GM23248 (cell line): ENCODE data around the gene LBP. TPM values are rescaled to one million over a fixed set of nuclear protein-coding genes. Genes with fewer than 3 reads are reported as not detected.

ENCODE experiments used
- DNase-seq: peaks from one replicate; pipeline ENCODE4 v3.0.0-alpha.2; 2015
- H2AFZ ChIP-seq: fragments of 200-600 bp; sonication (generic); 2 replicates; pipeline ENCODE4 v1.6.1; 2016; ENCODE audit warnings: antibody characterized with exemption
- H3F3A ChIP-seq: fragments of 200-600 bp; sonication (generic); 2 replicates; pipeline ENCODE4 v1.6.1; 2016; ENCODE audit warnings: mild to moderate bottlenecking, antibody characterized with exemption, mixed run types; ENCODE audit not compliant: insufficient read depth
- H3K27ac ChIP-seq: fragments of 200-600 bp; sonication (generic); 2 replicates; pipeline ENCODE4 v1.5.1; 2016; ENCODE audit warnings: mild to moderate bottlenecking
- H3K27me3 ChIP-seq: fragments of 200-600 bp; sonication (generic); replicated peaks from 2 replicates; pipeline ENCODE4 v1.6.1; 2016; ENCODE audit warnings: mild to moderate bottlenecking; ENCODE audit not compliant: insufficient read depth
- H3K36me3 ChIP-seq: fragments of 200-600 bp; sonication (generic); 2 replicates; pipeline ENCODE4 v1.6.1; 2016; ENCODE audit warnings: low read depth, mild to moderate bottlenecking
- H3K4me1 ChIP-seq: fragments of 200-600 bp; sonication (generic); 2 replicates; pipeline ENCODE4 v1.6.1; 2016; ENCODE audit warnings: mild to moderate bottlenecking; ENCODE audit not compliant: insufficient read depth
- H3K4me2 ChIP-seq: fragments of 200-600 bp; sonication (generic); one replicate; pipeline ENCODE4 v1.6.1; 2016; ENCODE audit warnings: mild to moderate bottlenecking; ENCODE audit not compliant: unreplicated experiment
- H3K4me3 ChIP-seq: fragments of 200-600 bp; sonication (generic); 2 replicates; pipeline ENCODE4 v1.5.1; 2016; ENCODE audit warnings: mild to moderate bottlenecking
- H3K79me2 ChIP-seq: fragments of 200-600 bp; sonication (generic); 2 replicates; pipeline ENCODE4 v1.6.1; 2016; ENCODE audit warnings: mild to moderate bottlenecking; ENCODE audit not compliant: insufficient read depth
- H3K9ac ChIP-seq: fragments of 200-600 bp; sonication (generic); 2 replicates; pipeline ENCODE4 v1.6.1; 2016; ENCODE audit warnings: mild to moderate bottlenecking
- H3K9me2 ChIP-seq: fragments of 200-600 bp; sonication (generic); 2 replicates; pipeline ENCODE4 v1.6.1; 2016; ENCODE audit warnings: mixed run types, mild to moderate bottlenecking, moderate library complexity; ENCODE audit not compliant: insufficient read depth
- H3K9me3 ChIP-seq: fragments of 200-600 bp; sonication (generic); one replicate; pipeline ENCODE4 v1.6.1; 2017; ENCODE audit warnings: low read depth
- H4K20me1 ChIP-seq: fragments of 200-600 bp; sonication (generic); 2 replicates; pipeline ENCODE4 v1.6.0; 2016; ENCODE audit not compliant: insufficient read depth
- EZH2 ChIP-seq: fragments of 200-600 bp; sonication (generic); IDR thresholded peaks from 2 replicates; pipeline ENCODE4 v1.6.1; 2018; ENCODE audit warnings: antibody characterized with exemption, mild to moderate bottlenecking; ENCODE audit not compliant: insufficient read depth, poor library complexity, severe bottlenecking
- EZH2phosphoT487 ChIP-seq: fragments of 200-600 bp; sonication (generic); IDR thresholded peaks from 2 replicates; pipeline ENCODE4 v1.6.1; 2018; ENCODE audit warnings: antibody characterized with exemption, moderate library complexity, mild to moderate bottlenecking, low read depth; ENCODE audit not compliant: insufficient read depth
- WGBS, 2 experiments: methylation state at CpG; one replicate each; pipeline ENCODE4 v1.1.6; 2015 to 2017; ENCODE audit warnings: low lambda C conversion rate in 2 of 2, low coverage in 1 of 2; ENCODE audit errors: missing lambda C conversion rate in 2 of 2; 5-methylcytosine and 5-hydroxymethylcytosine counted together
- in situ Hi-C: fragments of 300-500 bp; cut with MboI; formaldehyde crosslinking; loops from 2 replicates; pipeline ENCODE4 v1.15.0; 2020
- polyA plus RNA-seq: library from polyadenylated mRNA; unstranded; fragments of >200 nt; fragmentation: Nextera tagmentation; extraction: Ambion mirVana; gene quantifications from 2 replicates; pipeline ENCODE4 v1.2.1, GENCODE V29; 2016
- total RNA-seq: library from RNA; depleted of rRNA; stranded (reverse); fragments of >200 nt; shearing (Covaris generic); gene quantifications from 2 replicates; pipeline ENCODE4 v1.2.3, GENCODE V29; 2014

Gene LBP
- total and polyA plus RNA-seq, 2 experiments from 2014 or later, result not detected

DNA sequence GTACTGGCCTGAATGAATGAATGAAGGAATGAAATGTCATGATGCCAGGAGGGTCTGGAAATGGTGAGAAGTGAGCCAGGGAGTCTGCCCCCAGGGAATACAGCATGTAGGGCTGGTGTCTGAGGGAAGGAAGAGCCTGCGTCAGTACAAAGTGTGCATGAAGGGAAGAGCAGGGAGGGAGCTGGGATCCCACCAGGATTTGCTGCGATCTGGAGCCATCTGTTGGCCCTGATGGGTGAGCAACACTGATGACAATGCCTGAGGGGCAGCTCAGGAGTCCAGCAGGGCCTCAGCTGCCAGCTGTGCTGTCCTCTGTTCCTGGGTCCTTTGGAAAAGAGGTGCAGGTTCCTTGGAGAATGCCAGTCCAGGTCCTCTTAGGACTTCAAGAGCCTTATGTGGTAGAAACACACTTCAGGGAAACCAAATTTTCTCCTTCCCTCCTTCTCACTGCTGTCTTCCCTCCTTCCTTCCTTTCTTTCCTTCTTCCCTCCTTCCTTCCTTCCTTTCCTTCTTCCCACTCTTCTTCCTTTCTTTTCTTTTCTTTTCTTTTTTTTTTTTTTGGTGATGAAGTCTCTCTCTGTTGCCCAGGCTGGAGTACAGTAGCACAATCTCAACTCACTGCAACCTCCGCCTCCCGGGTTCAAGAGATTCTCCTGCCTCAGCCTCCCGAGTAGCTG is 30.9 kb upstream of the LBP start:
- no peak for TF ChIP-seq EZH2
- no peak for TF ChIP-seq EZH2phosphoT487
- in situ Hi-C loops, result no loop called here
- no peaks in the 10 kb centered on the region for H3F3A ChIP-seq
- no peaks in the 10 kb centered on the region for H4K20me1 ChIP-seq
- H3K27ac ChIP-seq, result no peak overlapping the region
- no peak overlapping the region for H3K4me3 ChIP-seq
- no peaks in the 10 kb centered on the region for H3K9me3 ChIP-seq
- H3K9me2 ChIP-seq, result 0 out of 2 replicates have a peak, but pooled peaks cover 4% of the 10 kb centered on the region
- H2AFZ ChIP-seq, result no peak overlapping the region
- WGBS, 2 experiments, result 79 to 81% methylated on average over 5 of the region's 5 CpGs
- H3K4me2 ChIP-seq, result no peak overlapping the region
- H3K79me2 ChIP-seq, result no peaks in the 10 kb centered on the region
- peak; percentile 36 for DNase-seq
- H3K9ac ChIP-seq, result no peak overlapping the region
- H3K4me1 ChIP-seq, result no peaks in the 10 kb centered on the region
- no peaks in the 10 kb centered on the region for H3K36me3 ChIP-seq
- no peaks in the 10 kb centered on the region for H3K27me3 ChIP-seq

DNA sequence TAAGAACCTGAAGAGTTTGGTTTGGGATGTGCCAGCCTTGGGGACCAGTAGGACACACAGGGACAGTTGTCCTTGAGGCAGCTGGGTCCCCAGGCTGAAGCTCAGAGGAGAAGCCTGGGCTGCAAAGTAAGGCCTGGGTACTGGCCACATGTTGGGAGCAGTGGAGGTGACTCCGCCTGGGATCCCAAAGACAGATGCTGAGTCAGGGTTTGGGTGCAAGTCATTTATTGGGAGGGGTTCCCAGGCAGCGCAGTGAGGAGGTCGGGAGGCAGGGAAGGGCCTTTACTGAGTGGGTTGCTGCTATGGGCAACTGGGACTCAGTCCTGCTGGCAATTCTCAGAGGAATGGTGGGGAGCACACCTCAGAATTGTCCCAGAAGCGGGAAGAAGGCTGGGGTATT is 29.9 kb upstream of the LBP start:
- Histone ChIP-seq H3K36me3 (no peaks in the 10 kb centered on the region), H3F3A (no peaks in the 10 kb centered on the region), H3K27ac (no peak overlapping the region), H3K4me1 (no peaks in the 10 kb centered on the region), H4K20me1 (no peaks in the 10 kb centered on the region), H3K9me2 (0 out of 2 replicates have a peak, but pooled peaks cover 4% of the 10 kb centered on the region), H3K9me3 (no peaks in the 10 kb centered on the region), H3K4me3 (no peak overlapping the region), H3K27me3 (no peaks in the 10 kb centered on the region), H2AFZ (no peak overlapping the region), H3K4me2 (no peak overlapping the region), H3K79me2 (no peaks in the 10 kb centered on the region), H3K9ac (no peak overlapping the region)
- no peak for DNase-seq
- in situ Hi-C loops, result no loop called here
- no peak for TF ChIP-seq EZH2
- no peak for TF ChIP-seq EZH2phosphoT487
- WGBS, 2 experiments, result 73 to 81% methylated on average over 4 of the region's 4 CpGs

DNA sequence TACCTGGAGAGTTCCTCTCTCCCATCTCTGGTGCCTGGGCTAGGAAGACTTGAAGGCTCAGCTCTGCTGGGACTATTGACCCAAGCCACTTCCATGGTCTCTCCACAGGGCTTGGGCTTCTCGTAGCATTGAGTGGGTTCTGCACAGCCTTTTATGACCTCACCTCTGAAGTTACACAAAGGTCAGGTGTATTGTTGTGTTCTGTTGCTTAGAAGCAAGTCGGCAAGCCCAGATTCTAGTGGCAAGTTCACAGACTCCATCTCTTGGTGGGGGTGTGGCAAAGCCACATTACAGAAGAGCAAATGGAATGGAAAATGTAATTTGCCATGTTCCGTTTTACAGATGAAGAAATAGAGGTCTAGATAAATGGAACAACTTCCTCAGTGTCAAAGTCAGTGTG is 28.9 kb upstream of the LBP start:
- 84 to 88% methylated on average over 3 of the region's 3 CpGs for WGBS, 2 experiments
- H3K27ac ChIP-seq, result no peak overlapping the region
- in situ Hi-C loops, result no loop called here
- H3K4me1 ChIP-seq, result no peaks in the 10 kb centered on the region
- H4K20me1 ChIP-seq, result no peaks in the 10 kb centered on the region
- 0 out of 2 replicates have a peak, but pooled peaks cover 4% of the 10 kb centered on the region for H3K9me2 ChIP-seq
- H3K9me3 ChIP-seq, result no peaks in the 10 kb centered on the region
- H2AFZ ChIP-seq, result no peak overlapping the region
- TF ChIP-seq EZH2 (no peak), EZH2phosphoT487 (no peak)
- H3K4me2 ChIP-seq, result no peak overlapping the region
- DNase-seq, result no peak
- no peak overlapping the region for H3K9ac ChIP-seq
- H3K4me3 ChIP-seq, result no peak overlapping the region
- H3K79me2 ChIP-seq, result no peaks in the 10 kb centered on the region
- no peaks in the 10 kb centered on the region for H3K36me3 ChIP-seq
- H3K27me3 ChIP-seq, result no peaks in the 10 kb centered on the region
- no peaks in the 10 kb centered on the region for H3F3A ChIP-seq

DNA sequence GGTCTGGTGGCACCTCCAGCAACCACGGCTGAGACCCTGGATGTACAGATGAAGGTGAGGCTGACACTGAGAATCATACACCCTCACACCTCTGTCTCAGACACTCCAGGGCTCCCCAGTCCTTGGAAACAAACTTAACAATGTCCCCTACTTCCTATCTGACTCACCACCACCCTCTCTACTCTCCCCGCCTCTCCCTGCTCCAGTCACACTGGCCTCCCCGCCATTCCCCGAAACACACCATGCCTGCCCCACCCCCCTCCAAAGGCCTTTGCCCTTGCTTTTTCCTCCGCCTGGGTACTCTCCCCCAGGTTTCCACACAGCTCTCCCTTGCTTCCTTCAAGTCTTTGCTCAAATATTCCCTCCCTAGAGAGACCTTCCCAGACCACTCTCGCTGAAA is 26.1 kb upstream of the LBP start:
- no peaks in the 10 kb centered on the region for H3K4me1 ChIP-seq
- no peaks in the 10 kb centered on the region for H3K36me3 ChIP-seq
- no peak for DNase-seq
- H3K27me3 ChIP-seq, result no peaks in the 10 kb centered on the region
- no peak overlapping the region for H3K4me2 ChIP-seq
- in situ Hi-C loops, result loop anchor here (10.0 kb wide), 1 partner anchor 265 kb away; no protein-coding TSS in a partner anchor
- no peaks in the 10 kb centered on the region for H3K9me3 ChIP-seq
- H2AFZ ChIP-seq, result no peak overlapping the region
- H3K27ac ChIP-seq, result no peak overlapping the region
- 31 to 53% methylated on average over 2 to 6 of the region's 6 CpGs for WGBS, 2 experiments
- no peak overlapping the region for H3K4me3 ChIP-seq
- H3K9me2 ChIP-seq, result no peaks in the 10 kb centered on the region
- no peaks in the 10 kb centered on the region for H4K20me1 ChIP-seq
- H3K79me2 ChIP-seq, result no peaks in the 10 kb centered on the region
- H3F3A ChIP-seq, result no peaks in the 10 kb centered on the region
- TF ChIP-seq EZH2phosphoT487, result no peak
- no peak for TF ChIP-seq EZH2
- no peak overlapping the region for H3K9ac ChIP-seq
